HCT116 (cell line): ENCODE data around the gene GRIK2. TPM values are rescaled to one million over a fixed set of nuclear protein-coding genes. Genes with fewer than 3 reads are reported as not detected.

Experiments used
- ATAC-seq: fragments of 200-7000 bp; cut with Tn5 transposase; 2 replicates; pipeline ENCODE4 v1.9.1; 2020; ENCODE audit warnings: mild to moderate bottlenecking, moderate library complexity
- BruUV-seq: library from RNA; stranded (reverse); fragments of 400-500 nt; replicated peaks from 2 replicates; lab custom pipeline; 2021; lab: Mats Ljungman, UMichigan
- CTCF ChIA-PET: fragments of 300-600 bp; sonication (Branson Sonifier 250); formaldehyde crosslinking; loops from one replicate; lab custom pipeline; 2021; ENCODE audit warnings: antibody characterized with exemption; lab: Charles Lee
- POLR2A ChIA-PET: fragments of 300-600, 350-600 bp; sonication (Branson Sonifier 250); formaldehyde crosslinking; loops from one replicate; lab custom pipeline; 2021; ENCODE audit warnings: antibody characterized with exemption; lab: Charles Lee
- RAD21 ChIA-PET, 2 experiments: fragments of 300-600 bp; sonication (Branson Sonifier 250); formaldehyde crosslinking; loops; one replicate each; lab custom pipeline; 2023; ENCODE audit warnings: low total read pairs in 2 of 2; ENCODE audit not compliant: uncharacterized antibody in 2 of 2, unreplicated experiment in 2 of 2, low non-redundant PET in 1 of 2; lab: Charles Lee
- DNase-seq: peaks from one replicate; pipeline ENCODE4 v3.0.0-alpha.2; 2010; ENCODE audit warnings: low read depth, low spot score
- H2AFZ ChIP-seq: fragments of 200-600 bp; shearing (Covaris generic), sonication (generic); 2 replicates; pipeline ENCODE4 v1.6.1; 2017; ENCODE audit warnings: low read depth, mixed run types, mixed read lengths, antibody characterized with exemption, low read length; ENCODE audit not compliant: poor library complexity, severe bottlenecking
- H3K27ac ChIP-seq: 2 replicates; pipeline ENCODE4 v1.5.1; 2012; ENCODE audit warnings: low read depth, low read length
- H3K27me3 ChIP-seq: fragments of 200-600 bp; sonication (generic); 2 replicates; pipeline ENCODE4 v1.6.1; 2016; ENCODE audit warnings: mixed run types, low read length, mixed read lengths; ENCODE audit not compliant: insufficient read depth
- H3K36me3 ChIP-seq, 2 experiments: fragments of 200-500 bp in 1 of 2; fragments of 200-600 bp in 1 of 2; sonication (Bioruptor generic) in 1 of 2; sonication (generic) in 1 of 2; 2 replicates each; pipeline versions ENCODE4 v1.5.1 to v1.6.1; 2014 to 2016; ENCODE audit warnings: low read length in 2 of 2, inconsistent platforms in 1 of 2, mixed read lengths in 1 of 2, mixed run types in 1 of 2; ENCODE audit not compliant: insufficient read depth in 2 of 2, control insufficient read depth in 1 of 2
- H3K4me1 ChIP-seq, 2 experiments: fragments of 200-600 bp in 1 of 2; sonication (generic) in 1 of 2; 2 replicates each; pipeline versions ENCODE4 v1.5.1 to v1.6.1; 2012 to 2017; ENCODE audit warnings: low read length in 2 of 2, inconsistent platforms in 1 of 2, mild to moderate bottlenecking in 1 of 2, mixed read lengths in 1 of 2, mixed run types in 1 of 2, moderate library complexity in 1 of 2; ENCODE audit not compliant: insufficient read depth in 2 of 2, control insufficient read depth in 1 of 2
- H3K4me2 ChIP-seq: fragments of 200-600 bp; sonication (generic); 2 replicates; pipeline ENCODE4 v1.6.1; 2017; ENCODE audit warnings: mixed run types, low read length, mixed read lengths
- H3K4me3 ChIP-seq, 2 experiments: fragments of 200-600 bp in 1 of 2; sonication (generic) in 1 of 2; replicated peaks in 1 of 2; 2 replicates each; pipeline ENCODE4 v1.5.1; 2011 to 2016; ENCODE audit warnings: low read length in 2 of 2, control low read depth in 1 of 2, low read depth in 1 of 2, mild to moderate bottlenecking in 1 of 2, mixed read lengths in 1 of 2, mixed run types in 1 of 2
- H3K79me2 ChIP-seq: fragments of 200-600 bp; sonication (generic); 2 replicates; pipeline ENCODE4 v1.6.1; 2017; ENCODE audit warnings: mild to moderate bottlenecking, mixed run types, low read length, moderate library complexity, mixed read lengths; ENCODE audit not compliant: insufficient read depth
- H3K9ac ChIP-seq: fragments of 200-600 bp; sonication (generic); 2 replicates; pipeline ENCODE4 v1.6.1; 2016; ENCODE audit warnings: low read length, mixed read lengths
- H3K9me2 ChIP-seq: fragments of 200-600 bp; sonication (generic), shearing (Covaris generic); 2 replicates; pipeline ENCODE4 v1.6.1; 2017; ENCODE audit warnings: mixed run types, mild to moderate bottlenecking, moderate library complexity; ENCODE audit not compliant: insufficient read depth
- H3K9me3 ChIP-seq, 2 experiments: fragments of 200-500 bp in 1 of 2; fragments of 200-600 bp in 1 of 2; sonication (Bioruptor generic) in 1 of 2; sonication (generic) in 1 of 2; 2 replicates each; pipeline ENCODE4 v1.6.1; 2014 to 2017; ENCODE audit warnings: low read length in 2 of 2, mixed read lengths in 2 of 2, inconsistent platforms in 1 of 2, low read depth in 1 of 2, mild to moderate bottlenecking in 1 of 2, mixed run types in 1 of 2, moderate library complexity in 1 of 2; ENCODE audit not compliant: control insufficient read depth in 1 of 2, insufficient read depth in 1 of 2
- H4K20me1 ChIP-seq: fragments of 200-600 bp; sonication (generic), shearing (Covaris generic); 2 replicates; pipeline ENCODE4 v1.6.1; 2017; ENCODE audit warnings: mixed run types, mild to moderate bottlenecking, moderate library complexity; ENCODE audit not compliant: insufficient read depth
- CBX3 ChIP-seq: IDR thresholded peaks from 2 replicates; pipeline ENCODE4 v1.6.1; 2012; ENCODE audit warnings: low read depth
- CEBPB ChIP-seq: IDR thresholded peaks from 2 replicates; pipeline ENCODE4 v1.6.1; 2012; ENCODE audit warnings: low read depth
- CTCF ChIP-seq, 3 experiments: fragments of 200-600 bp in 1 of 3; sonication (generic) in 1 of 3; IDR thresholded peaks in 2 of 3; conservative IDR thresholded peaks in 1 of 3; 2 replicates each; pipeline ENCODE4 v1.5.1; 2012 to 2017; ENCODE audit warnings: low read depth in 2 of 3, low read length in 2 of 3, antibody characterized with exemption in 1 of 3, borderline replicate concordance in 1 of 3, control low read depth in 1 of 3, mild to moderate bottlenecking in 1 of 3, mixed read lengths in 1 of 3, mixed run types in 1 of 3, moderate library complexity in 1 of 3; ENCODE audit not compliant: insufficient read depth in 1 of 3
- EGR1 ChIP-seq: IDR thresholded peaks from 2 replicates; pipeline ENCODE4 v1.6.1; 2012; ENCODE audit warnings: low read depth
- EZH2phosphoT487 ChIP-seq: fragments of 200-600 bp; IDR thresholded peaks from 2 replicates; pipeline ENCODE4 v1.6.1; 2018; ENCODE audit warnings: antibody characterized with exemption, borderline replicate concordance
- FOSL1 ChIP-seq: IDR thresholded peaks from 2 replicates; pipeline ENCODE4 v1.6.1; 2012; ENCODE audit warnings: low read depth
- JUND ChIP-seq: IDR thresholded peaks from 2 replicates; pipeline ENCODE4 v1.6.1; 2012
- POLR2AphosphoS5 ChIP-seq: IDR thresholded peaks from 2 replicates; pipeline ENCODE4 v1.6.1; 2011; ENCODE audit warnings: mild to moderate bottlenecking, low read depth, low read length, moderate library complexity
- RAD21 ChIP-seq: IDR thresholded peaks from 2 replicates; pipeline ENCODE4 v1.6.1; 2012; ENCODE audit warnings: low read depth, mild to moderate bottlenecking
- SIN3A ChIP-seq: IDR thresholded peaks from 2 replicates; pipeline ENCODE4 v1.6.1; 2012; ENCODE audit warnings: low read depth
- SP1 ChIP-seq: IDR thresholded peaks from 2 replicates; pipeline ENCODE4 v1.6.1; 2012; ENCODE audit warnings: low read depth
- SRF ChIP-seq: IDR thresholded peaks from 2 replicates; pipeline ENCODE4 v1.6.1; 2012; ENCODE audit warnings: low read depth
- TCF7L2 ChIP-seq: IDR thresholded peaks from 2 replicates; pipeline ENCODE4 v1.7.0; 2011; ENCODE audit warnings: borderline replicate concordance, inconsistent platforms; ENCODE audit not compliant: insufficient read depth, insufficient read length; ENCODE audit errors: extremely low read depth
- ZFX ChIP-seq: fragments of 450-650 bp; IDR thresholded peaks from 2 replicates; pipeline ENCODE4 v1.6.1; 2017
- ZNF274 ChIP-seq: fragments of 200-500 bp; sonication (Bioruptor generic); IDR thresholded peaks from 2 replicates; pipeline ENCODE4 v1.6.1; 2014; ENCODE audit warnings: mild to moderate bottlenecking, low read depth, low read length, inconsistent platforms
- intact Hi-C: fragments of 100-400 bp; cut with micrococcal nuclease; formaldehyde crosslinking; loops from 2 replicates; pipeline ENCODE4 v1.10.0; 2022
- total RNA-seq: library from RNA; stranded (reverse); gene quantifications from one replicate; pipeline ENCODE4 v1.2.1, GENCODE V29; 2021; ENCODE audit not compliant: unreplicated experiment
- TF ChIP-seq, protein P1 (sequence below): IDR thresholded peaks from 2 replicates; pipeline ENCODE4 v1.6.1; 2012

GRIK2 gene
- total RNA-seq, 1 experiment from 2014 or later = 0.64 TPM

DNA sequence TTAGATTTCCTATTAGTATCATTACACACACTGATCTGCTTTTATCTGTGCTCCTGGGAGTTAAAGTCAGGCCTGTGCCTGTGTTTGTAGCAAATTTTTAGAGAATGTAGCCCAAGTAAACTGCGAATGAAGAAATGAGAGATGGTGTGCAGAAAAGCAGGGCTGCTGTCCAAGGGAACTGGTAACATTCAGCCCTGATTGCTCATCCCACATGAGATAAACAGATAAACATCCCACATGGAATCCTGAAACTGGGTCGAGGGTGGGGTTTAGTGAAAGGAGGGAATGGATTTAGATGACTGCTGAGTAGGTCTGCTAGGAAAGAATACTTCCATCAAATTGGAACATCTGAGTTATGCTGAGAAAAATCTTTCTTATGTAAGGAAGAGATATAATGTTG, 69.1 kb downstream of the GRIK2 start:
- RAD21 ChIA-PET = no interaction called here
- Histone ChIP-seq H3K4me2 (no peak overlapping the region), H3K27ac (no peak overlapping the region), H3K4me3 (no peak overlapping the region), H3K9me2 (no peaks in the 10 kb centered on the region), H3K36me3 (no peaks in the 10 kb centered on the region), H3K27me3 (no peaks in the 10 kb centered on the region), H3K4me1 (no peaks in the 10 kb centered on the region), H2AFZ (no peak overlapping the region), H3K79me2 (no peaks in the 10 kb centered on the region), H3K9ac (no peak overlapping the region), H3K9me3 (no peaks in the 10 kb centered on the region), H4K20me1 (no peaks in the 10 kb centered on the region)
- CTCF ChIA-PET = no interaction called here
- BruUV-seq = no TSS peak
- intact Hi-C loops = no loop called here
- no peak for DNase-seq
- POLR2A ChIA-PET = no interaction called here
- TF ChIP-seq EZH2phosphoT487 (no peak), ZFX (no peak), SP1 (no peak), CTCF (IDR thresholded peaks at IDR 0.05 in 2 of 3, conservative IDR thresholded peaks at IDR 0.05 in 1 of 3; ENCODE audit: borderline replicate concordance in 1 of 3, insufficient read depth in 1 of 3, low read depth in 2 of 3, low read length in 2 of 3) (no peak), EGR1 (no peak), SIN3A (no peak), FOSL1 (no peak), CEBPB (no peak), POLR2AphosphoS5 (no peak), JUND (no peak), CBX3 (no peak), TCF7L2 (no peak), SRF (no peak), ZNF274 (no peak), RAD21 (no peak)
- TF ChIP-seq, protein P1, sequence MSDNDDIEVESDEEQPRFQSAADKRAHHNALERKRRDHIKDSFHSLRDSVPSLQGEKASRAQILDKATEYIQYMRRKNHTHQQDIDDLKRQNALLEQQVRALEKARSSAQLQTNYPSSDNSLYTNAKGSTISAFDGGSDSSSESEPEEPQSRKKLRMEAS = no peak
- ATAC-seq = no peak
